ENCODE results near the gene DIPK1A.

GRCh38 chr1:93001893-93002292 lies 40.6 kb upstream of the DIPK1A start:
- TF ChIP-seq CTCF (conservative IDR thresholded peaks at IDR 0.05) (no peak), EZH2 (IDR thresholded peaks at IDR 0.05; ENCODE audit: low read depth) (no peak)

Data from PC-9 (cell line).